Stimulated activated CD8-positive, alpha-beta memory T cell treated with anti-CD3 and anti-CD28 coated beads, Interleukin-15, amount 100 ng/mL, for 24 hours (primary cell): Measurements from ENCODE around the gene CFHR4.
"Not testable (repeated sequence)": the region's sequence is repeated elsewhere in the genome, so short reads cannot be mapped to it uniquely, and the experiment has no call there.

Source experiments
- DNase-seq: peaks from one replicate; pipeline ENCODE4 v3.0.0-alpha.2; 2020; ENCODE audit warnings: low read depth

The CFHR4 gene

GRCh38 chr1:196887515-196888239 is at the start of gene CFHR4:
TSS of gene CFHR4 (plus strand) at chr1:196888052. CDS start at chr1:196888151, 99 bp downstream.
- no peak for DNase-seq

GRCh38 chr1:196849613-196850492 is 38.0 kb upstream of the CFHR4 start:
- not testable (repeated sequence) for DNase-seq

- no peak for DNase-seq
Observed at GRCh38 chr1:196856053-196856452, 31.8 kb upstream of the CFHR4 start.

GRCh38 chr1:196857188-196857587 is 30.7 kb upstream of the CFHR4 start:
- no peak for DNase-seq

GRCh38 chr1:196858811-196859210 is 29.0 kb upstream of the CFHR4 start:
- no peak for DNase-seq

- DNase-seq = no peak
Observed at GRCh38 chr1:196860323-196860884, 27.4 kb upstream of the CFHR4 start.

GRCh38 chr1:196861429-196861828 is 26.4 kb upstream of the CFHR4 start:
- no peak for DNase-seq

- no peak for DNase-seq
Observed at GRCh38 chr1:196866974-196867373, 20.9 kb upstream of the CFHR4 start.

- no peak for DNase-seq
Observed at GRCh38 chr1:196873385-196873784, 14.5 kb upstream of the CFHR4 start.

- DNase-seq = no peak
Observed at GRCh38 chr1:196875935-196876334, 11.9 kb upstream of the CFHR4 start.

GRCh38 chr1:196877964-196878363 is 9.9 kb upstream of the CFHR4 start:
- no peak for DNase-seq

- DNase-seq = not testable (repeated sequence)
Observed at GRCh38 chr1:196886560-196886959, 1.3 kb upstream of the CFHR4 start.

- DNase-seq = no peak
Observed at GRCh38 chr1:196890668-196891067, 2.8 kb downstream of the CFHR4 start.

- no peak for DNase-seq
Observed at GRCh38 chr1:196891251-196891650, 3.4 kb downstream of the CFHR4 start.

GRCh38 chr1:196896355-196896754 is 8.5 kb downstream of the CFHR4 start:
- DNase-seq = no peak

- no peak for DNase-seq
Observed at GRCh38 chr1:196897158-196897828, 9.4 kb downstream of the CFHR4 start.

- no peak for DNase-seq
Observed at GRCh38 chr1:196902344-196902743, 14.5 kb downstream of the CFHR4 start.

- no peak for DNase-seq
Observed at GRCh38 chr1:196910215-196910614, 22.4 kb downstream of the CFHR4 start.

GRCh38 chr1:196912283-196912682 is 24.4 kb downstream of the CFHR4 start:
- DNase-seq = not testable (repeated sequence)

GRCh38 chr1:196926839-196927238 is 39.0 kb downstream of the CFHR4 start:
- not testable (repeated sequence) for DNase-seq

- not testable (repeated sequence) for DNase-seq
Observed at GRCh38 chr1:196932853-196933252, 45.0 kb downstream of the CFHR4 start.

GRCh38 chr1:196933531-196934189 is 45.8 kb downstream of the CFHR4 start:
- no peak for DNase-seq
